Lower leg skin (tissue), 4 donors: ENCODE results near the gene TRIM45. TPM values are rescaled to one million over a fixed set of nuclear protein-coding genes. Genes with fewer than 3 reads are reported as not detected.

Experiments
- DNase-seq, 2 donors: peaks; one replicate each; pipeline ENCODE4 v3.0.0-alpha.2; 2019; ENCODE audit warnings: low spot score in 2 of 2
- H3K4me3 ChIP-seq: fragments of 200-600 bp; sonication (generic); 2 replicates; pipeline ENCODE4 v1.5.1; 2017; ENCODE audit warnings: mild to moderate bottlenecking, low read depth; ENCODE audit not compliant: poor library complexity, severe bottlenecking
- POLR2A ChIP-seq, 2 donors: fragments of 450-650 bp; IDR thresholded peaks; one replicate each; pipeline ENCODE4 v1.6.1; 2016 to 2017; ENCODE audit warnings: antibody characterized with exemption in 2 of 2, mild to moderate bottlenecking in 1 of 2, moderate library complexity in 1 of 2
- WGBS, 2 donors: methylation state at CpG; one replicate each; pipeline ENCODE4 v1.1.5; 2018; 5-methylcytosine and 5-hydroxymethylcytosine counted together
- intact Hi-C: fragments of 100-400 bp; cut with DNase I; formaldehyde crosslinking; loops from one replicate; pipeline ENCODE4 v1.15.0; 2023; ENCODE audit warnings: low total_unique reads
- total RNA-seq, 4 donors: library from RNA; depleted of rRNA; stranded (reverse); fragments of >200 nt; gene quantifications; one replicate each; pipeline ENCODE4 v1.1.0, GENCODE V29; 2016
- TF ChIP-seq, protein P1 (sequence below), 3 donors: fragments of 450-650 bp; IDR thresholded peaks; one replicate each; pipeline ENCODE4 v1.5.1; 2016; ENCODE audit warnings: antibody characterized with exemption in 3 of 3, mild to moderate bottlenecking in 3 of 3, moderate library complexity in 2 of 3

Gene TRIM45
- total RNA-seq, 4 donors from 2014 or later: 0.84 to 3.9 (median 1.8) TPM

DNA sequence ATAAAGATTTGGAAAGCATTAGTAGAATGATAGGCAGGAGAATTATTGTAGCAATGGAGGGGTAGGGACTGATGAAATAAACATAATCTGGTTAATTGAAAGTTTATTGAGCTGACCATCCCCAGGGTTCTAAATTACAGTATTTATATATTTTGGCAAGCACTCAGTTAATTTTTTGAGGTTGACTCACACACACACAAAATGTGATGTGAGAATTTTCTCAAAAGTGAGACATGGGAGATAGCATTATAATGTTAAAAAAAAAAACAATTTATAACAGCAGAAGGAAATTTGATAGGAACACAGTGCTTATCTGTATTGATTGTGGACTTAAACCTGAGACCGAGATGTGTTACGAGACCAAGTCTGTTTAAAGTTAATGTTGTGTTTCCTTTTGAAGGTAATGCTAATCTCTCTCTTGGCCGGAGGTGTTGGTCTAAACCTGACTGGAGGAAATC is 24.6 kb downstream of the TRIM45 start:
- no peak overlapping the region for H3K4me3 ChIP-seq
- intact Hi-C loops: no loop called here
- 95 to 98% methylated on average over 3 of the region's 3 CpGs for WGBS, 2 donors
- TF ChIP-seq POLR2A (IDR thresholded peaks at IDR 0.05): no peak
- TF ChIP-seq, protein P1, sequence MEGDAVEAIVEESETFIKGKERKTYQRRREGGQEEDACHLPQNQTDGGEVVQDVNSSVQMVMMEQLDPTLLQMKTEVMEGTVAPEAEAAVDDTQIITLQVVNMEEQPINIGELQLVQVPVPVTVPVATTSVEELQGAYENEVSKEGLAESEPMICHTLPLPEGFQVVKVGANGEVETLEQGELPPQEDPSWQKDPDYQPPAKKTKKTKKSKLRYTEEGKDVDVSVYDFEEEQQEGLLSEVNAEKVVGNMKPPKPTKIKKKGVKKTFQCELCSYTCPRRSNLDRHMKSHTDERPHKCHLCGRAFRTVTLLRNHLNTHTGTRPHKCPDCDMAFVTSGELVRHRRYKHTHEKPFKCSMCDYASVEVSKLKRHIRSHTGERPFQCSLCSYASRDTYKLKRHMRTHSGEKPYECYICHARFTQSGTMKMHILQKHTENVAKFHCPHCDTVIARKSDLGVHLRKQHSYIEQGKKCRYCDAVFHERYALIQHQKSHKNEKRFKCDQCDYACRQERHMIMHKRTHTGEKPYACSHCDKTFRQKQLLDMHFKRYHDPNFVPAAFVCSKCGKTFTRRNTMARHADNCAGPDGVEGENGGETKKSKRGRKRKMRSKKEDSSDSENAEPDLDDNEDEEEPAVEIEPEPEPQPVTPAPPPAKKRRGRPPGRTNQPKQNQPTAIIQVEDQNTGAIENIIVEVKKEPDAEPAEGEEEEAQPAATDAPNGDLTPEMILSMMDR (IDR thresholded peaks at IDR 0.05): no peak
- DNase-seq: no peak

- TF ChIP-seq, protein P1 (IDR thresholded peaks at IDR 0.05): no peak
- no peak for TF ChIP-seq POLR2A (IDR thresholded peaks at IDR 0.05)
- whole genome bisulfite sequencing, 2 donors: 80% methylated on average over 7 of the region's 7 CpGs
- no peak overlapping the region for H3K4me3 ChIP-seq
- DNase-seq: no peak
- intact Hi-C loops: no loop called here
Observed at GRCh38 chr1:117094841-117095604, 26.5 kb downstream of the TRIM45 start.

DNA sequence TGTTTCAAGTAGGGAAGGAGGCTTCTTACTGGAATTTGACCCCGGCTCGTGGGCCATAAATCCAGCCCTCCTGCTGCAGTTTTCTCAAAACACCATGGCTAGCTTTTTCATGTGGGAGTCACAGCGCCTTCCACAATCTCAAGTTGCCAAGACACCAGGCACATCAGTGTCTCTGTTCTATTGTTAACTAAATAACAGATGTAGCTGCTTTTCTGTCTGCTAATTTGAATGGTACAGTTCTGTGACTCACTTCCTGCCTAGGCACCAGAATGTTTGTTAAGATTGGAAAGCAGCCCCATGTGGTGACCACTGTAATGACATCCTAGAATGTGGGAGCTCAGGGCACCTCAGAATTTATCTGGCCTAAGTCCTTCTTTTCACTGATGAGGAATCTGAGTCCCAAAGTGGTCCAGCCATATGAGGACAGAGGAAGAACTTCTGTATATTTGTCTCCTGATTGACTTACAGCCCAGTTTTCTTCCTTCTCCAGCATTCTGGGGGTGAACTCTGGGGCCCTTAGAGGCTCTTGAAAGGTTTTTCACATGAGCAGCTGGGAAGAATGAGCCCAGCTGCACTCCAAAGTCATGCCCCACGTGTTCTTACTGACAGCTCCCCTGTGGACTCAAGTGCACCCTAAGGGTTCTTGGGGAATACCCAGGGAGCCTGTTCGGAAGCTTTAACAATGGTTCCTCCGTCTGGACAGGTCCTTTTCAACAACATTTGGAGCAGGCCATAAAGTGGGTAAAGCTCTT is 27.5 kb downstream of the TRIM45 start:
- TF ChIP-seq, protein P1 (IDR thresholded peaks at IDR 0.05): no peak
- TF ChIP-seq POLR2A (IDR thresholded peaks at IDR 0.05): no peak
- intact Hi-C loops: no loop called here
- no peak for DNase-seq
- no peak overlapping the region for H3K4me3 ChIP-seq
- WGBS, 2 donors: 76 to 84% methylated on average over 6 of the region's 6 CpGs

GRCh38 chr1:117093091-117093534 is 28.4 kb downstream of the TRIM45 start:
- DNase-seq: no peak

DNA sequence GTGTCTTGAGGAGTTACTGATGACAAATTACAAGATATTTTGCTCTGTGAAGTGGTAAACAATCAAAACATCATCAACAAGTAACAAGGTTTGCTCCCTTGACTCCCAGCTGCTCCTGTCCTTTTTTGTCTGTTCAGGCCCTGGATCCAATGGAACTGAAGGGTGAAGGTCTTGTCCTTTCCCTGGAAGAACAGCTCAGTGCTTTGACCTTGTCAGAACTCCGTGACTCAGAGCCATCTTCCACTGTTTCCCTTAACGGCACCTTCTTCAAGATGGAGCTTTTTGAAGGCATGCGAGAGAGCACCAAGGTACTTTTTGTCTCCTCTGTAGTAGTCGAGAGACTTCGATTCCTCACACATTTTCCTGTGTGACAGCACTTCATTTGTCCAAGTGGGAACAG is 29.0 kb downstream of the TRIM45 start:
- intact Hi-C loops: no loop called here
- WGBS, 2 donors: 85 to 92% methylated on average over 5 of the region's 5 CpGs
- TF ChIP-seq POLR2A (IDR thresholded peaks at IDR 0.05): no peak
- TF ChIP-seq, protein P1 (IDR thresholded peaks at IDR 0.05): no peak
- DNase-seq: no peak
- no peak overlapping the region for H3K4me3 ChIP-seq

More at GRCh38 chr1:117093091-117093534, 28.4 kb downstream of the TRIM45 start:
- intact Hi-C loops: no loop called here
- H3K4me3 ChIP-seq: no peak overlapping the region
- no peak for TF ChIP-seq POLR2A (IDR thresholded peaks at IDR 0.05)
- TF ChIP-seq, protein P1 (IDR thresholded peaks at IDR 0.05): no peak
- WGBS, 2 donors: 50 to 53% methylated on average over 7 of the region's 7 CpGs
